ENCODE data around the gene SLC37A3.
A peak's percentile ranks its signal among the peaks of the same experiment; 100 is the strongest.
"Not testable (repeated sequence)": the region's sequence is repeated elsewhere in the genome, so short reads cannot be mapped to it uniquely, and the experiment has no call there.

SLC37A3 gene

GRCh38 chr7:140417456-140418155 is 19.3 kb upstream of the SLC37A3 start:
- no peak overlapping the region for H3K4me3 Mint-ChIP-seq
- H3K27me3 Mint-ChIP-seq: no peaks in the 10 kb centered on the region
- H3K9me3 Mint-ChIP-seq: no peaks in the 10 kb centered on the region
- peaks cover 15% of the 10 kb centered on the region for H3K36me3 Mint-ChIP-seq (ENCODE audit: low read depth)
- H3K4me1 Mint-ChIP-seq (ENCODE audit: low read depth): peaks cover 4% of the 10 kb centered on the region
- peak overlapping the region; percentile 28 for H3K27ac Mint-ChIP-seq
- DNase-seq: no peak

- Mint-ChIP-seq H3K4me3 (no peak overlapping the region), H3K27ac (no peak overlapping the region), H3K4me1 (ENCODE audit: low read depth) (peaks cover 4% of the 10 kb centered on the region), H3K9me3 (no peaks in the 10 kb centered on the region), H3K36me3 (ENCODE audit: low read depth) (peaks cover 25% of the 10 kb centered on the region), H3K27me3 (no peaks in the 10 kb centered on the region)
- DNase-seq: no peak
These were observed 18.2 kb upstream of the SLC37A3 start for GRCh38 chr7:140416560-140416959.

GRCh38 chr7:140415816-140416215 is 17.5 kb upstream of the SLC37A3 start:
- H3K27ac Mint-ChIP-seq; H3K27me3 Mint-ChIP-seq; H3K4me3 Mint-ChIP-seq; DNase-seq; H3K4me1 Mint-ChIP-seq (ENCODE audit: low read depth); H3K9me3 Mint-ChIP-seq: not testable (repeated sequence)
- H3K36me3 Mint-ChIP-seq (ENCODE audit: low read depth): peaks cover 29% of the 10 kb centered on the region

GRCh38 chr7:140415361-140415760 is 17.0 kb upstream of the SLC37A3 start:
- no peak overlapping the region for H3K4me3 Mint-ChIP-seq
- DNase-seq: no peak
- no peaks in the 10 kb centered on the region for H3K27me3 Mint-ChIP-seq
- H3K27ac Mint-ChIP-seq: no peak overlapping the region
- peaks cover 31% of the 10 kb centered on the region for H3K36me3 Mint-ChIP-seq (ENCODE audit: low read depth)
- H3K4me1 Mint-ChIP-seq (ENCODE audit: low read depth): peaks cover 4% of the 10 kb centered on the region
- no peaks in the 10 kb centered on the region for H3K9me3 Mint-ChIP-seq

GRCh38 chr7:140404565-140405065 is 6.3 kb upstream of the SLC37A3 start:
- Mint-ChIP-seq H3K9me3 (no peaks in the 10 kb centered on the region), H3K27ac (peak overlapping the region; percentile 93), H3K4me1 (ENCODE audit: low read depth) (peaks cover 37% of the 10 kb centered on the region), H3K4me3 (peak overlapping the region; percentile 83), H3K36me3 (ENCODE audit: low read depth) (peaks cover 13% of the 10 kb centered on the region), H3K27me3 (no peaks in the 10 kb centered on the region)
- DNase-seq: no peak

GRCh38 chr7:140403878-140404564 is 5.7 kb upstream of the SLC37A3 start, which contains the start of gene RAB19:
Gene RAB19, plus strand, starts transcription at chr7:140404058. Its CDS starts 3,589 bp downstream, at chr7:140407647.
- Mint-ChIP-seq H3K36me3 (ENCODE audit: low read depth) (peaks cover 13% of the 10 kb centered on the region), H3K4me1 (ENCODE audit: low read depth) (peaks cover 38% of the 10 kb centered on the region), H3K27ac (peak within 1 kb of the TSS; percentile 93), H3K27me3 (no peaks in the 10 kb centered on the region), H3K9me3 (no peaks in the 10 kb centered on the region), H3K4me3 (peak within 1 kb of the TSS; percentile 83)
- peak; percentile 68 for DNase-seq

GRCh38 chr7:140402178-140402835 is 4.0 kb upstream of the SLC37A3 start:
- Mint-ChIP-seq H3K27me3 (no peaks in the 10 kb centered on the region), H3K4me3 (peak overlapping the region; percentile 50), H3K36me3 (ENCODE audit: low read depth) (peaks cover 8% of the 10 kb centered on the region), H3K9me3 (no peaks in the 10 kb centered on the region), H3K4me1 (ENCODE audit: low read depth) (peaks cover 44% of the 10 kb centered on the region), H3K27ac (peak overlapping the region; percentile 75)
- no peak for DNase-seq

GRCh38 chr7:140400381-140400780 is 2.1 kb upstream of the SLC37A3 start:
- Mint-ChIP-seq H3K4me1 (ENCODE audit: low read depth) (peaks cover 54% of the 10 kb centered on the region), H3K36me3 (ENCODE audit: low read depth) (peaks cover 15% of the 10 kb centered on the region), H3K27ac (no peak overlapping the region), H3K27me3 (no peaks in the 10 kb centered on the region), H3K4me3 (no peak overlapping the region), H3K9me3 (no peaks in the 10 kb centered on the region)
- DNase-seq: no peak

- Mint-ChIP-seq H3K27me3 (no peaks in the 10 kb centered on the region), H3K4me1 (ENCODE audit: low read depth) (peaks cover 43% of the 10 kb centered on the region), H3K36me3 (ENCODE audit: low read depth) (peaks cover 15% of the 10 kb centered on the region), H3K4me3 (peak overlapping the region; percentile 94), H3K27ac (peak overlapping the region; percentile 93), H3K9me3 (no peaks in the 10 kb centered on the region)
- DNase-seq: no peak
These were observed 491 bp upstream of the SLC37A3 start for GRCh38 chr7:140398821-140399220.

- no peak overlapping the region for H3K4me3 Mint-ChIP-seq
- no peak for DNase-seq
- H3K9me3 Mint-ChIP-seq: no peaks in the 10 kb centered on the region
- H3K27me3 Mint-ChIP-seq: no peaks in the 10 kb centered on the region
- no peak overlapping the region for H3K27ac Mint-ChIP-seq
- H3K36me3 Mint-ChIP-seq (ENCODE audit: low read depth): peaks cover 15% of the 10 kb centered on the region
- H3K4me1 Mint-ChIP-seq (ENCODE audit: low read depth): peaks cover 16% of the 10 kb centered on the region
These were observed 4.5 kb downstream of the SLC37A3 start for GRCh38 chr7:140393756-140394306.

- H3K4me1 Mint-ChIP-seq (ENCODE audit: low read depth): peaks cover 7% of the 10 kb centered on the region
These were observed 6.7 kb downstream of the SLC37A3 start for GRCh38 chr7:140391634-140392033.

GRCh38 chr7:140390466-140391190 is 7.7 kb downstream of the SLC37A3 start:
- peaks cover 5% of the 10 kb centered on the region for H3K4me1 Mint-ChIP-seq (ENCODE audit: low read depth)
- H3K27ac Mint-ChIP-seq: no peak overlapping the region
- H3K4me3 Mint-ChIP-seq: no peak overlapping the region
- H3K9me3 Mint-ChIP-seq: no peaks in the 10 kb centered on the region
- DNase-seq: no peak
- H3K27me3 Mint-ChIP-seq: no peaks in the 10 kb centered on the region
- H3K36me3 Mint-ChIP-seq (ENCODE audit: low read depth): peaks cover 10% of the 10 kb centered on the region

More at GRCh38 chr7:140391634-140392033, 6.7 kb downstream of the SLC37A3 start:
- H3K27me3 Mint-ChIP-seq: no peaks in the 10 kb centered on the region
- H3K9me3 Mint-ChIP-seq: no peaks in the 10 kb centered on the region
- peaks cover 14% of the 10 kb centered on the region for H3K36me3 Mint-ChIP-seq (ENCODE audit: low read depth)
- DNase-seq: no peak
- no peak overlapping the region for H3K27ac Mint-ChIP-seq
- no peak overlapping the region for H3K4me3 Mint-ChIP-seq

- DNase-seq: no peak
- Mint-ChIP-seq H3K27ac (no peak overlapping the region), H3K9me3 (no peaks in the 10 kb centered on the region), H3K36me3 (ENCODE audit: low read depth) (peaks cover 15% of the 10 kb centered on the region), H3K4me3 (no peak overlapping the region), H3K27me3 (no peaks in the 10 kb centered on the region), H3K4me1 (ENCODE audit: low read depth) (peaks cover 11% of the 10 kb centered on the region)
These were observed 8.3 kb downstream of the SLC37A3 start for GRCh38 chr7:140390034-140390433.

- Mint-ChIP-seq H3K27me3 (no peaks in the 10 kb centered on the region), H3K4me1 (ENCODE audit: low read depth) (peaks cover 16% of the 10 kb centered on the region), H3K27ac (peak overlapping the region; percentile 77), H3K9me3 (no peaks in the 10 kb centered on the region), H3K4me3 (peak overlapping the region; percentile 8), H3K36me3 (ENCODE audit: low read depth) (peaks cover 18% of the 10 kb centered on the region)
- no peak for DNase-seq
These were observed 8.9 kb downstream of the SLC37A3 start for GRCh38 chr7:140389445-140389844.

All from activated T-cell treated with anti-CD3 and anti-CD28 coated beads, Interleukin-2, amount 50 U/mL, for 24 hours (primary cell).